Hepatocyte (in vitro differentiated cells): ENCODE measurements around the gene LRCH1. TPM values are rescaled to one million over a fixed set of nuclear protein-coding genes. Genes with fewer than 3 reads are reported as not detected.

Experiments used
- DNase-seq: peaks from one replicate; pipeline ENCODE4 v3.0.0-alpha.2; 2016; ENCODE audit warnings: low spot score
- H2AFZ ChIP-seq: fragments of 200-600 bp; sonication (generic); 2 replicates; pipeline ENCODE4 v1.6.0; 2016; ENCODE audit warnings: antibody characterized with exemption, mild to moderate bottlenecking
- H3K27ac ChIP-seq: fragments of 200-600 bp; sonication (generic); 2 replicates; pipeline ENCODE4 v1.5.1; 2016; ENCODE audit warnings: mild to moderate bottlenecking
- H3K27me3 ChIP-seq: fragments of 200-600 bp; sonication (generic); 2 replicates; pipeline ENCODE4 v1.6.1; 2016
- H3K36me3 ChIP-seq: fragments of 200-600 bp; sonication (generic); replicated peaks from 2 replicates; pipeline ENCODE4 v1.5.1; 2016; ENCODE audit warnings: low read depth; ENCODE audit not compliant: insufficient read depth
- H3K4me1 ChIP-seq: fragments of 200-600 bp; sonication (generic); 2 replicates; pipeline ENCODE4 v1.5.1; 2016; ENCODE audit warnings: mild to moderate bottlenecking, moderate library complexity; ENCODE audit not compliant: insufficient read depth
- H3K4me2 ChIP-seq: fragments of 200-600 bp; sonication (generic); 2 replicates; pipeline ENCODE4 v1.6.0; 2016
- H3K4me3 ChIP-seq: fragments of 200-600 bp; sonication (generic); 2 replicates; pipeline ENCODE4 v1.5.1; 2016; ENCODE audit warnings: mild to moderate bottlenecking
- H3K79me2 ChIP-seq: fragments of 200-600 bp; sonication (generic); 2 replicates; pipeline ENCODE4 v1.6.0; 2017; ENCODE audit warnings: mild to moderate bottlenecking
- H3K9me2 ChIP-seq: fragments of 200-600 bp; sonication (generic); replicated peaks from 2 replicates; pipeline ENCODE4 v1.6.0; 2017; ENCODE audit warnings: mild to moderate bottlenecking; ENCODE audit not compliant: insufficient read depth
- H3K9me3 ChIP-seq: fragments of 200-600 bp; sonication (generic); 2 replicates; pipeline ENCODE4 v1.5.1; 2016; ENCODE audit warnings: low read depth, mild to moderate bottlenecking
- H4K20me1 ChIP-seq: fragments of 200-600 bp; sonication (generic); 2 replicates; pipeline ENCODE4 v1.6.0; 2016; ENCODE audit warnings: mild to moderate bottlenecking; ENCODE audit not compliant: insufficient read depth, poor library complexity, severe bottlenecking
- EZH2 ChIP-seq: fragments of 200-600 bp; sonication (generic); IDR thresholded peaks from 2 replicates; pipeline ENCODE4 v1.6.1; 2016; ENCODE audit warnings: antibody characterized with exemption, mild to moderate bottlenecking, borderline replicate concordance
- EZH2phosphoT487 ChIP-seq: fragments of 200-600 bp; sonication (generic); IDR thresholded peaks from one replicate; pipeline ENCODE4 v1.6.1; 2018; ENCODE audit warnings: antibody characterized with exemption, mild to moderate bottlenecking, low read depth, moderate library complexity; ENCODE audit not compliant: unreplicated experiment, severe bottlenecking
- WGBS: methylation state at CpG from one replicate; pipeline ENCODE4 v1.1.6; 2016; ENCODE audit warnings: low lambda C conversion rate; ENCODE audit errors: missing lambda C conversion rate; 5-methylcytosine and 5-hydroxymethylcytosine counted together
- polyA plus RNA-seq: library from polyadenylated mRNA; unstranded; fragments of >200 nt; fragmentation: Nextera tagmentation; extraction: Ambion mirVana; gene quantifications from 2 replicates; pipeline ENCODE4 v1.2.1, GENCODE V29; 2016
- total RNA-seq: library from RNA; depleted of rRNA; stranded (reverse); fragments of >200 nt; gene quantifications from 2 replicates; pipeline ENCODE4 v1.2.3, GENCODE V29; 2014
- TF ChIP-seq, protein P1 (sequence below): fragments of 200-600 bp; sonication (generic); IDR thresholded peaks from 2 replicates; pipeline ENCODE4 v1.5.1; 2016; ENCODE audit warnings: antibody characterized with exemption, mild to moderate bottlenecking; ENCODE audit not compliant: poor library complexity

The LRCH1 gene
- total and polyA plus RNA-seq, 2 experiments from 2014 or later, result 5.7 to 14.1 TPM

DNA sequence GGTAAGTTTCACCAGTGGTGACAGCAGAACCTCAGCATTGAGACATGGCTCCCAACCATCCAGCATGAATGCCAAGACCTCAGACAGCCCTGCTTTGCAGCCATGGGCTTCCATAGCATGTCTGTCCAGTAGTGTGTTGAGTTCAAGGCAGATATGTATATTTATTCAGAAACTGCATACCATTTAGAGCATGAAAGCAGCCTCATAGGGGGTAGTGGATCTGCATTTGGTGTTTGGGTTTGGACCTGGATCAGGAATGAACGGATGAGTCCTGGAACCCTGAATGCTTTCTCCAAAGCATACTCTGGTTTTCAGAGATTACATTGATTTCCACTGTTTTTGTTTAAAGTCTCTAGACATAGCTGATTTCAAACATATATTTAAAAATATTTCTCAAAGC is 129.7 kb downstream of the LRCH1 start:
- no peak overlapping the region for H3K4me2 ChIP-seq
- no peak overlapping the region for H3K27ac ChIP-seq
- no peak overlapping the region for H2AFZ ChIP-seq
- no peaks in the 10 kb centered on the region for H3K9me3 ChIP-seq
- H3K9me2 ChIP-seq, result no peaks in the 10 kb centered on the region
- no peaks in the 10 kb centered on the region for H3K27me3 ChIP-seq
- no peak for TF ChIP-seq EZH2
- no peak for TF ChIP-seq EZH2phosphoT487
- TF ChIP-seq, protein P1, sequence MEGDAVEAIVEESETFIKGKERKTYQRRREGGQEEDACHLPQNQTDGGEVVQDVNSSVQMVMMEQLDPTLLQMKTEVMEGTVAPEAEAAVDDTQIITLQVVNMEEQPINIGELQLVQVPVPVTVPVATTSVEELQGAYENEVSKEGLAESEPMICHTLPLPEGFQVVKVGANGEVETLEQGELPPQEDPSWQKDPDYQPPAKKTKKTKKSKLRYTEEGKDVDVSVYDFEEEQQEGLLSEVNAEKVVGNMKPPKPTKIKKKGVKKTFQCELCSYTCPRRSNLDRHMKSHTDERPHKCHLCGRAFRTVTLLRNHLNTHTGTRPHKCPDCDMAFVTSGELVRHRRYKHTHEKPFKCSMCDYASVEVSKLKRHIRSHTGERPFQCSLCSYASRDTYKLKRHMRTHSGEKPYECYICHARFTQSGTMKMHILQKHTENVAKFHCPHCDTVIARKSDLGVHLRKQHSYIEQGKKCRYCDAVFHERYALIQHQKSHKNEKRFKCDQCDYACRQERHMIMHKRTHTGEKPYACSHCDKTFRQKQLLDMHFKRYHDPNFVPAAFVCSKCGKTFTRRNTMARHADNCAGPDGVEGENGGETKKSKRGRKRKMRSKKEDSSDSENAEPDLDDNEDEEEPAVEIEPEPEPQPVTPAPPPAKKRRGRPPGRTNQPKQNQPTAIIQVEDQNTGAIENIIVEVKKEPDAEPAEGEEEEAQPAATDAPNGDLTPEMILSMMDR, result no peak
- no peak for DNase-seq
- 100% methylated on average over 1 of the region's 1 CpG for WGBS
- peaks cover 24% of the 10 kb centered on the region for H3K4me1 ChIP-seq
- no peaks in the 10 kb centered on the region for H4K20me1 ChIP-seq
- H3K36me3 ChIP-seq, result no peaks in the 10 kb centered on the region
- H3K4me3 ChIP-seq, result no peak overlapping the region
- peaks cover 39% of the 10 kb centered on the region for H3K79me2 ChIP-seq

DNA sequence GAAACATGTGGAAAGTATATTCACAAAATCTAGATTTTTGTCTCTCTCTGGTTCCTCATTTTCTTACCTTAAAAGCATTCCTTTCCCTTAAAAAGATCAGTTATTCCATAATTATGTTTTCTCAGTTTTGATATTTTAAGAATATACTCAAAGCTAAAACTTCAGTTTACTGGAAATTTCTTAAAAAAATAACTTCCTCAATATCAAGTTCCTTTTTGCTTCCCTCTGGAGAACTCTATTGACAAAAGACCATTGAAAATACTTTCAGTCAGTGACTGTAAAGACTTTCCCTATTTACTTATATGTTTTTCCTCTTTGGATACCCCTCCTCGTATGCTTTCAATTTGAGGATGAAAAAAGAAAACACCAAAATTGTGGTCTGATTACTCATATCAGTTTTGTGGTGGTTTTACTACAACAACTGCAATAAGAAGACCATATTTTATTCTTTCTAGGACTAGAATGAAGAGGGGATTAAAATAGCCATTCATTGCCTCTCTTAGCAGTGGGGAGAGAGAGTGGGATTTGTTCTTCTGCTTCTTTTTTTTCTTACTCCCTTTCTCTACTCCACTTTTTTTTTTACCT is 130.8 kb downstream of the LRCH1 start:
- H3K4me2 ChIP-seq, result peak overlapping the region; percentile 40
- H3K9me2 ChIP-seq, result no peaks in the 10 kb centered on the region
- TF ChIP-seq, protein P1, result no peak
- TF ChIP-seq EZH2, result no peak
- TF ChIP-seq EZH2phosphoT487, result no peak
- peaks cover 31% of the 10 kb centered on the region for H3K4me1 ChIP-seq
- no peaks in the 10 kb centered on the region for H3K27me3 ChIP-seq
- peaks cover 33% of the 10 kb centered on the region for H3K79me2 ChIP-seq
- H3K9me3 ChIP-seq, result no peaks in the 10 kb centered on the region
- H3K4me3 ChIP-seq, result no peak overlapping the region
- no peak overlapping the region for H2AFZ ChIP-seq
- H3K27ac ChIP-seq, result peak overlapping the region; percentile 33
- H4K20me1 ChIP-seq, result no peaks in the 10 kb centered on the region
- H3K36me3 ChIP-seq, result no peaks in the 10 kb centered on the region
- WGBS, result 66% methylated on average over 1 of the region's 1 CpG
- DNase-seq, result no peak

DNA sequence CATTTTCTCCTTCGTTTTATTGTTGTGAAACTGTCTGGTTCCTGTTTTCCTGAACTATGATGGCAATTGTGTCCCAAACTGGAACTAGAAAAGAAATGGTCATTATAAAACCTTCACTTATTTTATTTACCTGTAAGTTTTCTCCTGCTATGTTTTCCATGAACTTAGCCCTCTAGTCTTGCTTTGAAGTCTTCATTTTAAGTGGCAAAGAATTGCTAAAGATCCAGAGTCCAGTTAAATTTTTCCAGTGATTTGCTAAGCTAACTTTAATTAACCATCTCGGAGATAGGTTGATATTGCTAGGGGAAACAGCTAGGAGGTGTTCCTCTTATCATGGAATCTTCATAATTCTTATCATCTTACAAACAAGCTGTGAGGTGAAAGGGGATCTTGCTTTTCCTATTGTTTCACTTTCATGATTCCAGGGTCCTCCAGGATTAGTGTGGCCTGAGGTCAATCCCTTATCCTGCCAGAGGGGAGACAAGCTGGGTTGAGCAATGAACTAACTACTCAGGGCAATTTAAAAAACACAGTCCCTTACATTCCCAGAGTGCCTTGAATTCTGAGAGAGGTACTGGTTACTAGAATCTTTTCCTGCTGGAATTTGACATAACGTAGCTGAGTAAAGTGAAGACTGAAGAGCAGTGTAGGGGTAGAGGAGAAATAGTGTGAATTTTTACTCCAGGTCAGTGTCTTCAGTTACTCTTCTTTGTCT is 131.5 kb downstream of the LRCH1 start:
- DNase-seq, result no peak
- H3K9me2 ChIP-seq, result no peaks in the 10 kb centered on the region
- no peaks in the 10 kb centered on the region for H3K27me3 ChIP-seq
- no peak overlapping the region for H3K4me3 ChIP-seq
- TF ChIP-seq EZH2 (no peak), EZH2phosphoT487 (no peak)
- TF ChIP-seq, protein P1, result no peak
- peaks cover 31% of the 10 kb centered on the region for H3K4me1 ChIP-seq
- H3K36me3 ChIP-seq, result no peaks in the 10 kb centered on the region
- peak overlapping the region; percentile 33 for H3K27ac ChIP-seq
- peak overlapping the region; percentile 40 for H3K4me2 ChIP-seq
- peaks cover 31% of the 10 kb centered on the region for H3K79me2 ChIP-seq
- H4K20me1 ChIP-seq, result no peaks in the 10 kb centered on the region
- H3K9me3 ChIP-seq, result no peaks in the 10 kb centered on the region
- no peak overlapping the region for H2AFZ ChIP-seq
- WGBS, result 38% methylated on average over 3 of the region's 3 CpGs
